Measurements from ENCODE around the gene BRSK2. TPM values are rescaled to one million over a fixed set of nuclear protein-coding genes. Genes with fewer than 3 reads are reported as not detected.

BRSK2 gene
- total RNA-seq, 1 donor from 2014 or later, result 49.2 TPM

- TF ChIP-seq, protein P1, sequence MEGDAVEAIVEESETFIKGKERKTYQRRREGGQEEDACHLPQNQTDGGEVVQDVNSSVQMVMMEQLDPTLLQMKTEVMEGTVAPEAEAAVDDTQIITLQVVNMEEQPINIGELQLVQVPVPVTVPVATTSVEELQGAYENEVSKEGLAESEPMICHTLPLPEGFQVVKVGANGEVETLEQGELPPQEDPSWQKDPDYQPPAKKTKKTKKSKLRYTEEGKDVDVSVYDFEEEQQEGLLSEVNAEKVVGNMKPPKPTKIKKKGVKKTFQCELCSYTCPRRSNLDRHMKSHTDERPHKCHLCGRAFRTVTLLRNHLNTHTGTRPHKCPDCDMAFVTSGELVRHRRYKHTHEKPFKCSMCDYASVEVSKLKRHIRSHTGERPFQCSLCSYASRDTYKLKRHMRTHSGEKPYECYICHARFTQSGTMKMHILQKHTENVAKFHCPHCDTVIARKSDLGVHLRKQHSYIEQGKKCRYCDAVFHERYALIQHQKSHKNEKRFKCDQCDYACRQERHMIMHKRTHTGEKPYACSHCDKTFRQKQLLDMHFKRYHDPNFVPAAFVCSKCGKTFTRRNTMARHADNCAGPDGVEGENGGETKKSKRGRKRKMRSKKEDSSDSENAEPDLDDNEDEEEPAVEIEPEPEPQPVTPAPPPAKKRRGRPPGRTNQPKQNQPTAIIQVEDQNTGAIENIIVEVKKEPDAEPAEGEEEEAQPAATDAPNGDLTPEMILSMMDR (IDR thresholded peaks at IDR 0.05; ENCODE audit: unreplicated experiment), result peak; percentile 24
- H3K9me3 Mint-ChIP-seq (ENCODE audit: low read depth), result no peaks in the 10 kb centered on the region
- no peak overlapping the region for H3K4me3 Mint-ChIP-seq (ENCODE audit: low read depth)
- no peak for DNase-seq (ENCODE audit: low spot score, unreplicated experiment)
- H3K27ac Mint-ChIP-seq, result no peak overlapping the region
- peaks cover 3% of the 10 kb centered on the region for H3K36me3 Mint-ChIP-seq (ENCODE audit: insufficient read depth)
- H3K4me1 Mint-ChIP-seq (ENCODE audit: low read depth), result peaks cover 8% of the 10 kb centered on the region
- no peaks in the 10 kb centered on the region for H3K27me3 Mint-ChIP-seq
These were observed 115.7 kb downstream of the BRSK2 start for GRCh38 chr11:1505480-1505879.

GRCh38 chr11:1506981-1507380 lies 117.2 kb downstream of the BRSK2 start:
- H3K9me3 Mint-ChIP-seq (ENCODE audit: low read depth), result no peaks in the 10 kb centered on the region
- H3K27me3 Mint-ChIP-seq, result no peaks in the 10 kb centered on the region
- TF ChIP-seq, protein P1 (IDR thresholded peaks at IDR 0.05; ENCODE audit: unreplicated experiment), result no peak
- H3K4me1 Mint-ChIP-seq (ENCODE audit: low read depth), result peaks cover 8% of the 10 kb centered on the region
- no peak overlapping the region for H3K4me3 Mint-ChIP-seq (ENCODE audit: low read depth)
- DNase-seq (ENCODE audit: low spot score, unreplicated experiment), result no peak
- no peak overlapping the region for H3K27ac Mint-ChIP-seq
- H3K36me3 Mint-ChIP-seq (ENCODE audit: insufficient read depth), result no peaks in the 10 kb centered on the region

DNA sequence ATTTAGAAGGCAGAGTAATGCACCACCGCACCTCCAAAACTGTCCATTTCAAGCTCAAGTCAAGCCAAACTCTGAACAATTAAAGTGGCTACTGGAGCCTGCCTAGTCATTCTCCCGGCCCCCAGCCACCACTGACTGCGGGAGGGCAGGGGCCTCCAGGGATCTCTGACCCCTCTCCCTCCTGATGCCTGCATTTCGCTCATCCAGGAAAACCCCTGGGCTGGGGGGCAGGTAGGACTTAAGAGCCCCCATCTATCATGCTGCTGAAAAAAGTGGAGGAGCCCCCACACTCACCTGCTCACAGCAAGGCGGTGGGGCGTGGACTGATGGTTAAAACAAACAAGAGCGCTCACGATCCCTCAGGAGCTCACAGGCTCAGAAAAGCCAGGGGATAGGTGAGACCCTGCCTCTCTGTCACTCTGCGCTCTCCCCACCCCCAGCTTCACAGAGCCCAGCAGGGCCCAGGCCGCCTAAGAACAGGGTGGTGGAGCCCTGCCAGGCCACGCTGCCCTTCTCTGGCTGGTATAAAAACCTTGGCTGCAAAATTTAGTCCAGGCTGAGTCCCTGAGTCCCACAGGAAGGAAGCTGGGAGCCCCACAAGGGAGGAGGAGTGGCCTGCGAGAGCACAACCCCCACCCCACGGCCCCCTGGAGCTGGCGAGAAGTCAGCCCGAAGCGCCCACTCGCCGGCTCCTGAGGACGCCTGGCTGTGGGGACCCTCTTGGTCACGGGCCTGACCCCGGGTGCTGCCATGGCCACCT lies 117.8 kb downstream of the BRSK2 start:
- TF ChIP-seq, protein P1 (IDR thresholded peaks at IDR 0.05; ENCODE audit: unreplicated experiment), result no peak
- Mint-ChIP-seq H3K27me3 (no peaks in the 10 kb centered on the region), H3K9me3 (ENCODE audit: low read depth) (no peaks in the 10 kb centered on the region), H3K27ac (no peak overlapping the region), H3K36me3 (ENCODE audit: insufficient read depth) (no peaks in the 10 kb centered on the region), H3K4me1 (ENCODE audit: low read depth) (peaks cover 8% of the 10 kb centered on the region), H3K4me3 (ENCODE audit: low read depth) (no peak overlapping the region)
- DNase-seq (ENCODE audit: low spot score, unreplicated experiment), result no peak

- no peaks in the 10 kb centered on the region for H3K27me3 Mint-ChIP-seq
- H3K9me3 Mint-ChIP-seq (ENCODE audit: low read depth), result no peaks in the 10 kb centered on the region
- TF ChIP-seq, protein P1 (IDR thresholded peaks at IDR 0.05; ENCODE audit: unreplicated experiment), result no peak
- peaks cover 8% of the 10 kb centered on the region for H3K4me1 Mint-ChIP-seq (ENCODE audit: low read depth)
- peak overlapping the region; percentile 59 for H3K27ac Mint-ChIP-seq
- no peaks in the 10 kb centered on the region for H3K36me3 Mint-ChIP-seq (ENCODE audit: insufficient read depth)
- DNase-seq (ENCODE audit: low spot score, unreplicated experiment), result no peak
- no peak overlapping the region for H3K4me3 Mint-ChIP-seq (ENCODE audit: low read depth)
These were observed 118.8 kb downstream of the BRSK2 start for GRCh38 chr11:1508491-1508891.

DNA sequence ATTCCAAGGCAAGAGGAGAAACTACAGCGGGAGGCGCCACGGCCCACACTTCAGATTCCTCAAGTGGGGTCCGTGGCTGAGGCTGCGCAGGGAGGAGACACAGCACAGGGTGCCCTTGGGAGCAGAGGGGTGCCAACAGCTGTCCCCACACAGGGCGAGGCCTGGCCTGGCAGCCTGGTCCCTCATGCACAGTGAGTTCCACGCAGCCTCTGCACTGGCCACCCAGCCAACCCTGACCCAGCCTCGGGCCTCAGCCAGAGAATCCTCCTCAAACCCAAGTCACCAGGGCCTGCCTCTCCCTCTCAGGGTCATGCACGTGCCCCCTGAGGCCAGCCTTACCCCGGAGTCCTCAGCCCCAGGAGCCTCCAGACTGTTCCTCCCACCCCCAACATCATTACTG lies 119.3 kb downstream of the BRSK2 start:
- no peaks in the 10 kb centered on the region for H3K36me3 Mint-ChIP-seq (ENCODE audit: insufficient read depth)
- peaks cover 8% of the 10 kb centered on the region for H3K4me1 Mint-ChIP-seq (ENCODE audit: low read depth)
- H3K4me3 Mint-ChIP-seq (ENCODE audit: low read depth), result no peak overlapping the region
- no peaks in the 10 kb centered on the region for H3K9me3 Mint-ChIP-seq (ENCODE audit: low read depth)
- H3K27me3 Mint-ChIP-seq, result no peaks in the 10 kb centered on the region
- peak overlapping the region; percentile 59 for H3K27ac Mint-ChIP-seq
- DNase-seq (ENCODE audit: low spot score, unreplicated experiment), result no peak
- TF ChIP-seq, protein P1 (IDR thresholded peaks at IDR 0.05; ENCODE audit: unreplicated experiment), result no peak

Data from progenitor cell of endocrine pancreas (in vitro differentiated cells).